HFFc6 (cell line): ENCODE measurements around the gene H2AZ1. TPM values are rescaled to one million over a fixed set of nuclear protein-coding genes. Genes with fewer than 3 reads are reported as not detected.

Experiments
- DNase-seq: peaks from one replicate; pipeline ENCODE4 v3.0.0-alpha.2; 2018
- H3K27ac Mint-ChIP-seq: 2 replicates; pipeline ENCODE4 v1.8.0; 2020; ENCODE audit warnings: mild to moderate bottlenecking, mixed read lengths
- H3K27me3 Mint-ChIP-seq: 2 replicates; pipeline ENCODE4 v1.8.0; 2021; ENCODE audit warnings: mild to moderate bottlenecking, moderate library complexity, mixed read lengths; ENCODE audit not compliant: insufficient read depth
- H3K36me3 Mint-ChIP-seq: 2 replicates; pipeline ENCODE4 v1.8.0; 2021; ENCODE audit warnings: low read depth, mixed read lengths
- H3K4me1 Mint-ChIP-seq: 2 replicates; pipeline ENCODE4 v1.8.0; 2020; ENCODE audit warnings: low read depth, mixed read lengths
- H3K4me3 Mint-ChIP-seq: 2 replicates; pipeline ENCODE4 v1.8.0; 2020; ENCODE audit warnings: mild to moderate bottlenecking, moderate library complexity, mixed read lengths
- H3K9me3 Mint-ChIP-seq: 2 replicates; pipeline ENCODE4 v1.8.0; 2020; ENCODE audit warnings: mild to moderate bottlenecking, mixed read lengths
- total RNA-seq, 6 experiments: library from RNA; stranded (reverse); fragmentation: NEBNext Ultra II Directional; extraction: Animal tissue kit (Norgen Biotek cat#: 25700); gene quantifications; 2 replicates in 1 of 6; 3 replicates in 5 of 6; pipeline ENCODE4 v1.2.3, GENCODE V29; 2021
- TF ChIP-seq, protein P1 (sequence below): fragments of 200-600 bp; sonication (generic); IDR thresholded peaks from 2 replicates; pipeline ENCODE4 v1.5.0; 2021; ENCODE audit warnings: antibody characterized with exemption, mild to moderate bottlenecking

Gene H2AZ1
- total RNA-seq, 6 experiments from 2014 or later: 430 to 691 (median 565) TPM

DNA sequence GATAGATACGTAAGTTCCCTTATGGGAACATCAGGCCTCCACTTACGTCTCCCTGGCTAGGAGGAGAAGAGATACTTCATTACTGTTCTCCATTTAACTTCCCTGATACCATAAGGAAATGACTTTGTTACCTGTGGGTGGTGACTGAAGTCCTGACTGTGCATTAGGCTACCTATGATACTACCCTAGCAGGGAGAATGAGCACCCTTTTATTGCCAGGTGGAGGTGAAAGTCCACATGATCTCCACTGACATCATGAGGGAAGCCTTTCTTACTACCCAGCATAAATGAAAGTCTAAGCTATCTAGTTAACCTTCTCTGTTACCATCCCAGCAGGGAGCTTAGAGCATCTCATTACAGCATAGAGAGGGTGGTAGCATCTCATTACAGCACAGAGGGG, 31.4 kb downstream of the H2AZ1 start:
- Mint-ChIP-seq H3K9me3 (no peaks in the 10 kb centered on the region), H3K27me3 (no peaks in the 10 kb centered on the region; the same call in 1 of the 2 replicates), H3K27ac (no peak overlapping the region), H3K4me1 (peaks cover 8% of the 10 kb centered on the region), H3K4me3 (no peak overlapping the region), H3K36me3 (peaks cover 41% of the 10 kb centered on the region)
- no peak for DNase-seq
- TF ChIP-seq, protein P1, sequence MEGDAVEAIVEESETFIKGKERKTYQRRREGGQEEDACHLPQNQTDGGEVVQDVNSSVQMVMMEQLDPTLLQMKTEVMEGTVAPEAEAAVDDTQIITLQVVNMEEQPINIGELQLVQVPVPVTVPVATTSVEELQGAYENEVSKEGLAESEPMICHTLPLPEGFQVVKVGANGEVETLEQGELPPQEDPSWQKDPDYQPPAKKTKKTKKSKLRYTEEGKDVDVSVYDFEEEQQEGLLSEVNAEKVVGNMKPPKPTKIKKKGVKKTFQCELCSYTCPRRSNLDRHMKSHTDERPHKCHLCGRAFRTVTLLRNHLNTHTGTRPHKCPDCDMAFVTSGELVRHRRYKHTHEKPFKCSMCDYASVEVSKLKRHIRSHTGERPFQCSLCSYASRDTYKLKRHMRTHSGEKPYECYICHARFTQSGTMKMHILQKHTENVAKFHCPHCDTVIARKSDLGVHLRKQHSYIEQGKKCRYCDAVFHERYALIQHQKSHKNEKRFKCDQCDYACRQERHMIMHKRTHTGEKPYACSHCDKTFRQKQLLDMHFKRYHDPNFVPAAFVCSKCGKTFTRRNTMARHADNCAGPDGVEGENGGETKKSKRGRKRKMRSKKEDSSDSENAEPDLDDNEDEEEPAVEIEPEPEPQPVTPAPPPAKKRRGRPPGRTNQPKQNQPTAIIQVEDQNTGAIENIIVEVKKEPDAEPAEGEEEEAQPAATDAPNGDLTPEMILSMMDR: no peak

DNA sequence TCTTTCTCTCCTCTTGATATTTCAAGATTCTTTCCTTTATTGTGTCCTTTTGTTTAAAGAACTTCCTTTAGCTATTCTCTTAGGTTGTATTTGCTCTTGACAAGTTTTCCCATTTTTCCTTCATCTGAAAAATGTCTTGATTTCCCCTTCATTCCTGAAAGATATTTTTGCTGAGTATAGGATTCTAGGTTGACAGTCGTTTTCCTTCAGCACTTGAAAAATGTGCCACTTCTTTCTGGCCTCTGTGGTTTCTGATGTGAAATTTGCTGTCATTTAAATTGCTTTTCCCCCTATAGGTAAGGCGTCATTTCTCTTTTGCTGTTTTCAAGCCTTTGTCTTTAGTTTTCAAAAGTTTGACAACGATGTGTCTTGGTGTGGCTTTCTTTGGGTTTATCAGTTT, 32.5 kb downstream of the H2AZ1 start:
- no peaks in the 10 kb centered on the region; the same call in 1 of the 2 replicates for H3K27me3 Mint-ChIP-seq
- TF ChIP-seq, protein P1: no peak
- H3K4me3 Mint-ChIP-seq: no peak overlapping the region
- H3K9me3 Mint-ChIP-seq: no peaks in the 10 kb centered on the region
- peaks cover 8% of the 10 kb centered on the region for H3K4me1 Mint-ChIP-seq
- DNase-seq: no peak
- peaks cover 41% of the 10 kb centered on the region for H3K36me3 Mint-ChIP-seq
- H3K27ac Mint-ChIP-seq: no peak overlapping the region

DNA sequence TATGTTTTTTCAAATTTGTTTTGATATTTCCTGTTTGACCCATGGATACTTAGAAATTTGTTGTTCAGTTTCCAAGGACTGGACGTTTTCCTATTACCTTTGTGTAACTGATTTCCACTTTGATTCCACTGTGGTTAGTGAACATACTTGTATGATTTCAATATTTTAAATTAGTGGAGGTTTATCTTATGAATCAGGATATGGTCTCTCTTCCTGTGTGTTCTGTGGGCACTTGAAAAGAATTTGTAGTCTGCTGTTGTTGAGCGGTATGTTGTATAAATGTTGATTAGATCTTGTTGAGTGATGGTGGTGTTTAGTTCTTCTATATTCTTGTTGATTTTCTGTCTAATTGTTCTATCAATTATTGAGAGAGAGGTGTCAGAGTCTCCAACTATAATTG, 34.6 kb downstream of the H2AZ1 start:
- 0 out of 2 replicates have a peak overlapping the region, but pooled peaks have one; percentile 24 for H3K27ac Mint-ChIP-seq
- H3K4me1 Mint-ChIP-seq: peaks cover 18% of the 10 kb centered on the region
- peaks cover 36% of the 10 kb centered on the region for H3K36me3 Mint-ChIP-seq
- TF ChIP-seq, protein P1: no peak
- no peak for DNase-seq
- H3K27me3 Mint-ChIP-seq: no peaks in the 10 kb centered on the region; the same call in 1 of the 2 replicates
- no peak overlapping the region for H3K4me3 Mint-ChIP-seq
- H3K9me3 Mint-ChIP-seq: no peaks in the 10 kb centered on the region

Other genes starting within 250 kb of the H2AZ1 start
- not detected for gene DAPP1, start 133.4 kb downstream of the H2AZ1 start, total RNA-seq
- gene LAMTOR3, start 55.8 kb downstream of the H2AZ1 start, total RNA-seq: 10 to 100 TPM; 23.7 to 34.6 (median 26.8) TPM
- 10 to 100 TPM; 54.1 to 72.8 (median 57.8) TPM for gene DNAJB14, start 3.7 kb downstream of the H2AZ1 start, total RNA-seq
- 1 to 10 TPM in 2 of 6 experiments, under 1 TPM in 4; 0.10 to 3.5 (median 0.39) TPM for gene DDIT4L, start 240.2 kb upstream of the H2AZ1 start, total RNA-seq